GM12878 (cell line): Measurements from ENCODE around the gene RNU11. TPM values are rescaled to one million over a fixed set of nuclear protein-coding genes. Genes with fewer than 3 reads are reported as not detected.

Source experiments
- BHLHE40 ChIP-seq, 2 experiments: fragments of 450-650 bp in 1 of 2; IDR thresholded peaks; 2 replicates each; pipeline ENCODE4 v1.6.1; 2011 to 2017; ENCODE audit warnings: low read depth in 2 of 2, borderline replicate concordance in 1 of 2, improper control_type of control experiment in 1 of 2, low read length in 1 of 2, mild to moderate bottlenecking in 1 of 2
- CBX5 ChIP-seq: sonication (generic); IDR thresholded peaks from 2 replicates; pipeline ENCODE4 v1.6.1; 2016; ENCODE audit warnings: low read depth, moderate library complexity, mild to moderate bottlenecking, inconsistent platforms
- CTCF ChIP-seq, 3 experiments: IDR thresholded peaks in 2 of 3; conservative IDR thresholded peaks in 1 of 3; 2 replicates each; pipeline ENCODE4 v1.5.1; 2011; ENCODE audit warnings: low read depth in 3 of 3, low read length in 3 of 3, mild to moderate bottlenecking in 3 of 3, control low read depth in 2 of 3, moderate library complexity in 2 of 3, inconsistent platforms in 1 of 3, mixed read lengths in 1 of 3; ENCODE audit not compliant: control insufficient read depth in 2 of 3, insufficient read depth in 1 of 3; ENCODE audit errors: extremely low read depth in 1 of 3
- ESRRA ChIP-seq: IDR thresholded peaks from 2 replicates; pipeline ENCODE4 v1.6.1; 2012; ENCODE audit warnings: mild to moderate bottlenecking, low read length, improper control_type of control experiment
- IKZF1 ChIP-seq: fragments of 450-650 bp; conservative IDR thresholded peaks from 2 replicates; pipeline ENCODE4 v1.6.1; 2017; ENCODE audit warnings: antibody characterized with exemption, mild to moderate bottlenecking
- MTA3 ChIP-seq: IDR thresholded peaks from 2 replicates; pipeline ENCODE4 v1.6.1; 2012; ENCODE audit warnings: low read length, inconsistent platforms, borderline replicate concordance
- NFXL1 ChIP-seq: fragments of 450-650 bp; IDR thresholded peaks from 2 replicates; pipeline ENCODE4 v1.6.1; 2017; ENCODE audit warnings: antibody characterized with exemption, mild to moderate bottlenecking, borderline replicate concordance
- NKRF ChIP-seq: fragments of 450-650 bp; conservative IDR thresholded peaks from 2 replicates; pipeline ENCODE4 v1.6.1; 2017; ENCODE audit warnings: mild to moderate bottlenecking, moderate library complexity
- RFX5 ChIP-seq: IDR thresholded peaks from 2 replicates; pipeline ENCODE4 v1.6.1; 2011; ENCODE audit warnings: low read depth, low read length, improper control_type of control experiment
- SIN3A ChIP-seq: IDR thresholded peaks from 2 replicates; pipeline ENCODE4 v1.6.1; 2012; ENCODE audit warnings: low read depth, low read length, improper control_type of control experiment
- SMAD1 ChIP-seq: fragments of 450-650 bp; IDR thresholded peaks from 2 replicates; pipeline ENCODE4 v1.6.1; 2018; ENCODE audit warnings: mild to moderate bottlenecking, low read depth; ENCODE audit not compliant: partially characterized antibody
- SREBF2 ChIP-seq: IDR thresholded peaks from 2 replicates; pipeline ENCODE4 v1.6.1; 2012; ENCODE audit warnings: mild to moderate bottlenecking, low read length
- SUPT20H ChIP-seq: IDR thresholded peaks from 2 replicates; pipeline ENCODE4 v1.6.1; 2011; ENCODE audit warnings: low read depth, mild to moderate bottlenecking, low read length, moderate library complexity, borderline replicate concordance; ENCODE audit not compliant: control insufficient read depth
- TCF7 ChIP-seq: IDR thresholded peaks from 2 replicates; pipeline ENCODE4 v1.6.1; 2014; ENCODE audit warnings: antibody characterized with exemption, borderline replicate concordance
- polyA plus RNA-seq, 11 experiments: library from polyadenylated mRNA; depleted of rRNA in 4 of 11; unstranded in 6 of 11; stranded (reverse) in 5 of 11; fragments of >200 nt; fragmentation: Nextera tagmentation in 4 of 11; fragmentation: Illumina TruSeq in 1 of 11; extraction: Ambion mirVana in 4 of 11; extraction: Trizol in 1 of 11; gene quantifications; 1 replicate in 1 of 11; 2 replicates in 10 of 11; pipeline versions ENCODE4 v1.2.1 to v1.2.3, GENCODE V29; 2011 to 2016; ENCODE audit warnings: inconsistent platforms in 2 of 11, missing spikeins in 2 of 11, low read depth in 1 of 11
- total RNA-seq, 4 experiments: library from RNA; depleted of rRNA in 3 of 4; stranded (reverse); fragments of >200 nt in 3 of 4; fragmentation: Illumina TruSeq in 1 of 4; extraction: Trizol in 1 of 4; gene quantifications; 2 replicates each; pipeline versions ENCODE4 v1.2.1 to v1.2.3, GENCODE V29; 2013 to 2021
- TF ChIP-seq, protein P1 (sequence below): fragments of 150-350 bp; IDR thresholded peaks from 2 replicates; pipeline ENCODE4 v1.6.1; 2014; ENCODE audit warnings: mild to moderate bottlenecking, low read depth, low read length
- TF ChIP-seq, protein P2 (sequence below): fragments of 450-650 bp; IDR thresholded peaks from 2 replicates; pipeline ENCODE4 v1.6.1; 2014; ENCODE audit warnings: mild to moderate bottlenecking
- TF ChIP-seq, protein P3 (sequence below): fragments of 450-650 bp; IDR thresholded peaks from 2 replicates; pipeline ENCODE4 v1.6.1; 2016; ENCODE audit warnings: mild to moderate bottlenecking

The RNU11 gene
- total and polyA plus RNA-seq, 10 of the 15 experiments (the other 5 are each of a cell fraction or from before 2014, with no cell fraction given): under 0.01 TPM; not detected in 9

GRCh38 chr1:28642847-28643635 is 5.4 kb upstream of the RNU11 start, which contains the start of gene TAF12 (continued):
- TF ChIP-seq, protein P1, sequence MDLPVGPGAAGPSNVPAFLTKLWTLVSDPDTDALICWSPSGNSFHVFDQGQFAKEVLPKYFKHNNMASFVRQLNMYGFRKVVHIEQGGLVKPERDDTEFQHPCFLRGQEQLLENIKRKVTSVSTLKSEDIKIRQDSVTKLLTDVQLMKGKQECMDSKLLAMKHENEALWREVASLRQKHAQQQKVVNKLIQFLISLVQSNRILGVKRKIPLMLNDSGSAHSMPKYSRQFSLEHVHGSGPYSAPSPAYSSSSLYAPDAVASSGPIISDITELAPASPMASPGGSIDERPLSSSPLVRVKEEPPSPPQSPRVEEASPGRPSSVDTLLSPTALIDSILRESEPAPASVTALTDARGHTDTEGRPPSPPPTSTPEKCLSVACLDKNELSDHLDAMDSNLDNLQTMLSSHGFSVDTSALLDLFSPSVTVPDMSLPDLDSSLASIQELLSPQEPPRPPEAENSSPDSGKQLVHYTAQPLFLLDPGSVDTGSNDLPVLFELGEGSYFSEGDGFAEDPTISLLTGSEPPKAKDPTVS: no peak
- TF ChIP-seq NFXL1 (no peak), ESRRA (no peak), TCF7 (no peak), SMAD1 (no peak), SIN3A (peak; percentile 64; the same call in 1 of the 2 replicates), IKZF1 (peak; percentile 87), CTCF (IDR thresholded peaks at IDR 0.05 in 2 of 3, conservative IDR thresholded peaks at IDR 0.05 in 1 of 3; ENCODE audit: control insufficient read depth in 2 of 3, extremely low read depth in 1 of 3, insufficient read depth in 1 of 3, low read depth in 3 of 3, low read length in 3 of 3) (peak; percentile 32 to 73 (median 42); a peak in 4 of 6 replicates), RFX5 (no peak), SUPT20H (no peak), NKRF (peak; percentile 69), BHLHE40 (IDR thresholded peaks at IDR 0.05; ENCODE audit: borderline replicate concordance in 1 of 2, low read depth in 2 of 2, low read length in 1 of 2) (peak; percentile 64 to 67; a peak in 3 of 4 replicates), MTA3 (0 out of 2 replicates have a peak, but pooled peaks have one; percentile 19), SREBF2 (peak; percentile 42; the same call in 1 of the 2 replicates), CBX5 (peak; percentile 83; the same call in 1 of the 2 replicates)
- TF ChIP-seq, protein P2, sequence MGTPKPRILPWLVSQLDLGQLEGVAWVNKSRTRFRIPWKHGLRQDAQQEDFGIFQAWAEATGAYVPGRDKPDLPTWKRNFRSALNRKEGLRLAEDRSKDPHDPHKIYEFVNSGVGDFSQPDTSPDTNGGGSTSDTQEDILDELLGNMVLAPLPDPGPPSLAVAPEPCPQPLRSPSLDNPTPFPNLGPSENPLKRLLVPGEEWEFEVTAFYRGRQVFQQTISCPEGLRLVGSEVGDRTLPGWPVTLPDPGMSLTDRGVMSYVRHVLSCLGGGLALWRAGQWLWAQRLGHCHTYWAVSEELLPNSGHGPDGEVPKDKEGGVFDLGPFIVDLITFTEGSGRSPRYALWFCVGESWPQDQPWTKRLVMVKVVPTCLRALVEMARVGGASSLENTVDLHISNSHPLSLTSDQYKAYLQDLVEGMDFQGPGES: no peak
- TF ChIP-seq, protein P3, sequence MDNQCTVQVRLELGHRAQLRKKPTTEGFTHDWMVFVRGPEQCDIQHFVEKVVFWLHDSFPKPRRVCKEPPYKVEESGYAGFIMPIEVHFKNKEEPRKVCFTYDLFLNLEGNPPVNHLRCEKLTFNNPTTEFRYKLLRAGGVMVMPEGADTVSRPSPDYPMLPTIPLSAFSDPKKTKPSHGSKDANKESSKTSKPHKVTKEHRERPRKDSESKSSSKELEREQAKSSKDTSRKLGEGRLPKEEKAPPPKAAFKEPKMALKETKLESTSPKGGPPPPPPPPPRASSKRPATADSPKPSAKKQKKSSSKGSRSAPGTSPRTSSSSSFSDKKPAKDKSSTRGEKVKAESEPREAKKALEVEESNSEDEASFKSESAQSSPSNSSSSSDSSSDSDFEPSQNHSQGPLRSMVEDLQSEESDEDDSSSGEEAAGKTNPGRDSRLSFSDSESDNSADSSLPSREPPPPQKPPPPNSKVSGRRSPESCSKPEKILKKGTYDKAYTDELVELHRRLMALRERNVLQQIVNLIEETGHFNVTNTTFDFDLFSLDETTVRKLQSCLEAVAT: peak; percentile 78; the same call in 1 of the 2 replicates
